Measurements from ENCODE around the gene PADI2.

DNA sequence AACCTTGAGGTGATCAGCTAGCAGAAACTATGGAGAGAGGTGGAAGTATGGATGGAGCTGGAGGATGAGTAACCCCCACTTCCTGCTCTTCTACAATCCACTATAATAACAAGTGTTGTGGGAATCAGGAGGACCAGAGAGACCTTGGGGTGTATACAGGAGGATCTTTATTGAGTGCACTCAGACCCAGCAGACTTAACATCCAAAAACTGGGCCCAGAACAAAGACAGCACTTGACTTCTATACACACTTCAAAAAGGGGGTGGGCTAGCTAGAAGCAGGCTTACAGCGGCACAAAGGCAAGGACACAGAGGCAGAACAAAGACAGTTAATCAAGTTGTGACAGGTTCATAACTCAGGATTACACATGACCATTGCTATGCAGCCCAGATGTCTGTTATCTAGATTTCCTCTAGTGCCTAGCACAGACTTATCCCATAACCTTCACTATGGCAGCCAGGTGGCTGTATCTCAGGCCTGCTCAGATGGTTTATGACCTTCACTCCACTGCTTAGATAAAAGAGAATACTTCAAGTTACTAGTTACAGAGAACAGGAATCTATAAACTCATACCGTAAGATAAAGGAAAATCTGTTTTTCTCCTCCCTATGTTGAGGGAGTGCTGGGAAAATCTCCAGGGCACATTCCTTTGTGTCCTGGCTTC is 36.1 kb upstream of the PADI2 start:
- TF ChIP-seq, protein P1, sequence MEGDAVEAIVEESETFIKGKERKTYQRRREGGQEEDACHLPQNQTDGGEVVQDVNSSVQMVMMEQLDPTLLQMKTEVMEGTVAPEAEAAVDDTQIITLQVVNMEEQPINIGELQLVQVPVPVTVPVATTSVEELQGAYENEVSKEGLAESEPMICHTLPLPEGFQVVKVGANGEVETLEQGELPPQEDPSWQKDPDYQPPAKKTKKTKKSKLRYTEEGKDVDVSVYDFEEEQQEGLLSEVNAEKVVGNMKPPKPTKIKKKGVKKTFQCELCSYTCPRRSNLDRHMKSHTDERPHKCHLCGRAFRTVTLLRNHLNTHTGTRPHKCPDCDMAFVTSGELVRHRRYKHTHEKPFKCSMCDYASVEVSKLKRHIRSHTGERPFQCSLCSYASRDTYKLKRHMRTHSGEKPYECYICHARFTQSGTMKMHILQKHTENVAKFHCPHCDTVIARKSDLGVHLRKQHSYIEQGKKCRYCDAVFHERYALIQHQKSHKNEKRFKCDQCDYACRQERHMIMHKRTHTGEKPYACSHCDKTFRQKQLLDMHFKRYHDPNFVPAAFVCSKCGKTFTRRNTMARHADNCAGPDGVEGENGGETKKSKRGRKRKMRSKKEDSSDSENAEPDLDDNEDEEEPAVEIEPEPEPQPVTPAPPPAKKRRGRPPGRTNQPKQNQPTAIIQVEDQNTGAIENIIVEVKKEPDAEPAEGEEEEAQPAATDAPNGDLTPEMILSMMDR (conservative IDR thresholded peaks at IDR 0.05; ENCODE audit: low read length) = no peak
- TF ChIP-seq EZH2phosphoT487 (IDR thresholded peaks at IDR 0.05; ENCODE audit: borderline replicate concordance) = no peak

Measured in Loucy (cell line).